Type B pancreatic cell (in vitro differentiated cells): Measurements from ENCODE around the gene CELSR1. TPM values are rescaled to one million over a fixed set of nuclear protein-coding genes. Genes with fewer than 3 reads are reported as not detected.

ENCODE experiments used
- DNase-seq: peaks from one replicate; pipeline ENCODE4 v3.0.0; 2021; ENCODE audit warnings: mixed read lengths; ENCODE audit not compliant: unreplicated experiment; ENCODE audit errors: extremely low spot score
- H3K27ac Mint-ChIP-seq: 2 replicates; pipeline ENCODE4 v1.8.0; 2021; ENCODE audit warnings: mild to moderate bottlenecking, mixed read lengths
- H3K27me3 Mint-ChIP-seq: 2 replicates; pipeline ENCODE4 v1.8.0; 2021; ENCODE audit warnings: mixed read lengths
- H3K36me3 Mint-ChIP-seq: 2 replicates; pipeline ENCODE4 v1.8.0; 2021; ENCODE audit warnings: mixed read lengths
- H3K4me1 Mint-ChIP-seq: one replicate; pipeline ENCODE4 v1.8.0; 2021; ENCODE audit warnings: mixed read lengths; ENCODE audit not compliant: unreplicated experiment
- H3K4me3 Mint-ChIP-seq: 2 replicates; pipeline ENCODE4 v1.8.0; 2021; ENCODE audit warnings: mild to moderate bottlenecking, mixed read lengths
- H3K9me3 Mint-ChIP-seq: 2 replicates; pipeline ENCODE4 v1.8.0; 2021; ENCODE audit warnings: mixed read lengths
- total RNA-seq: library from RNA; stranded (reverse); gene quantifications from 2 replicates; pipeline ENCODE4 v1.2.1, GENCODE V29; 2021; ENCODE audit warnings: low replicate concordance
- TF ChIP-seq, protein P1 (sequence below): fragments of 200-600 bp; sonication (generic); conservative IDR thresholded peaks from 2 replicates; pipeline ENCODE4 v1.5.0; 2021; ENCODE audit warnings: antibody characterized with exemption, mild to moderate bottlenecking

Gene CELSR1
- total RNA-seq, 1 donor from 2014 or later = 27.8 TPM

DNA sequence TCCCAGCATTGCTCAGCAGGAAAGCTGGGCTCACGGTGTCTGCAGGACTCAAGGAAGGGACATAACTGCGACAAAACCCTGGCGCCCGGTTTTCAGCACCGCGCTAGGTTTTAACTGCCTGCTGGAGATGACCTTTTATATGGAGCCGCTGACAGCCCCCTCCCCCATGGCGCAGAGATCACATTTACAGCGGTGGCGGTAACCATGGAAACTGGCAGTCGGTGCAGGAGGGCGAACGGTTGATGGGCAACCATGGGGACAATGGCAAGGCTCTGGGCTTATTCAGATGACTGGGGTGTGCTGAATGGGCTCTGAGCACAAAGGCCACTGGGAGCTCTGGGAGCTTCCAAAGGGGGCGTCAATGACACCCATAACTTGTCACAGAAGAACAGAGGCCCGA, 37.2 kb downstream of the CELSR1 start:
- no peaks in the 10 kb centered on the region for H3K36me3 Mint-ChIP-seq
- H3K27me3 Mint-ChIP-seq = no peaks in the 10 kb centered on the region
- no peak for DNase-seq
- TF ChIP-seq, protein P1, sequence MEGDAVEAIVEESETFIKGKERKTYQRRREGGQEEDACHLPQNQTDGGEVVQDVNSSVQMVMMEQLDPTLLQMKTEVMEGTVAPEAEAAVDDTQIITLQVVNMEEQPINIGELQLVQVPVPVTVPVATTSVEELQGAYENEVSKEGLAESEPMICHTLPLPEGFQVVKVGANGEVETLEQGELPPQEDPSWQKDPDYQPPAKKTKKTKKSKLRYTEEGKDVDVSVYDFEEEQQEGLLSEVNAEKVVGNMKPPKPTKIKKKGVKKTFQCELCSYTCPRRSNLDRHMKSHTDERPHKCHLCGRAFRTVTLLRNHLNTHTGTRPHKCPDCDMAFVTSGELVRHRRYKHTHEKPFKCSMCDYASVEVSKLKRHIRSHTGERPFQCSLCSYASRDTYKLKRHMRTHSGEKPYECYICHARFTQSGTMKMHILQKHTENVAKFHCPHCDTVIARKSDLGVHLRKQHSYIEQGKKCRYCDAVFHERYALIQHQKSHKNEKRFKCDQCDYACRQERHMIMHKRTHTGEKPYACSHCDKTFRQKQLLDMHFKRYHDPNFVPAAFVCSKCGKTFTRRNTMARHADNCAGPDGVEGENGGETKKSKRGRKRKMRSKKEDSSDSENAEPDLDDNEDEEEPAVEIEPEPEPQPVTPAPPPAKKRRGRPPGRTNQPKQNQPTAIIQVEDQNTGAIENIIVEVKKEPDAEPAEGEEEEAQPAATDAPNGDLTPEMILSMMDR = no peak
- no peak overlapping the region for H3K4me3 Mint-ChIP-seq
- peaks cover 30% of the 10 kb centered on the region for H3K4me1 Mint-ChIP-seq
- no peaks in the 10 kb centered on the region for H3K9me3 Mint-ChIP-seq
- H3K27ac Mint-ChIP-seq = no peak overlapping the region

DNA sequence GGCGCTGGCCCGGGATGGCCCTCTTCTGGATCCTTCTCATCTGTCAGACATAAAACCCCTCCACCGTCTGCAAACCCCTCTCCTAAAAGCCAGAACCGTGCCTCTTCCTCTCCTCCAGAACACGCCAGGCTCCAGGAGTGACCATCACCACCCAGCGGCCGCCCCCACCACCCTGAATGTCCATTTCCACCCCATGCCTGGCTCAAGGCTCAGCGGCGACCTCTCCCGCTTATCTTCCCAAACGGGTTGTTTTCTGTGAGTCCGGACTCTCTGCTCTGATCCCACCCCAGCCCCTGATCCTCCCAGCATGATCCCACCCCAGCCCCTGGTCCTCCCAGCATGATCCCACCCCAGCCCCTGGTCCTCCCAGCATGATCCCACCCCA, 37.6 kb downstream of the CELSR1 start:
- no peak for DNase-seq
- no peaks in the 10 kb centered on the region for H3K36me3 Mint-ChIP-seq
- H3K4me1 Mint-ChIP-seq = peaks cover 30% of the 10 kb centered on the region
- no peaks in the 10 kb centered on the region for H3K27me3 Mint-ChIP-seq
- TF ChIP-seq, protein P1 = no peak
- no peak overlapping the region for H3K27ac Mint-ChIP-seq
- H3K4me3 Mint-ChIP-seq = peak overlapping the region; percentile 47
- no peaks in the 10 kb centered on the region for H3K9me3 Mint-ChIP-seq

DNA sequence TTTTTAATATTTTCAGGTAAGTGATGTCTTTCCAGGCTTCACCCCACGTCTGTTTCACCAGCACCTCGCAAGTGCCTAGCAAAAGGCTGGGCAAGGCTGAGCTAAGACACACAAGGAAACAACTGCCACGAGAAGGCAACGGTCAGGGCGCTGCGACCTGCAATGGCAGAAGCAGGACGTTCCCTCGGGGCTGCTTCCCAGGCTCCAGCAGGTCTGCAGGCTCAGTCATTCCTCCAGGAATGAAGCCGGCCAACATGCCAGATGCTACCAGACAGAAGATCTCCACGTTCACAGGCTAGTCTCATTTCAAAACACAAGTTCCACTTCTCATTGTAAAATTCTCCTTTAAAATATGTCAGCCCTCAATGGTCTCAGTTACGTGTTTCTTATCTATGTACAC, 45.5 kb downstream of the CELSR1 start:
- Mint-ChIP-seq H3K9me3 (no peaks in the 10 kb centered on the region), H3K27me3 (no peaks in the 10 kb centered on the region), H3K4me1 (peaks cover 7% of the 10 kb centered on the region), H3K4me3 (no peak overlapping the region), H3K36me3 (peaks cover 6% of the 10 kb centered on the region), H3K27ac (peak overlapping the region; percentile 62)
- TF ChIP-seq, protein P1 = no peak
- DNase-seq = no peak

DNA sequence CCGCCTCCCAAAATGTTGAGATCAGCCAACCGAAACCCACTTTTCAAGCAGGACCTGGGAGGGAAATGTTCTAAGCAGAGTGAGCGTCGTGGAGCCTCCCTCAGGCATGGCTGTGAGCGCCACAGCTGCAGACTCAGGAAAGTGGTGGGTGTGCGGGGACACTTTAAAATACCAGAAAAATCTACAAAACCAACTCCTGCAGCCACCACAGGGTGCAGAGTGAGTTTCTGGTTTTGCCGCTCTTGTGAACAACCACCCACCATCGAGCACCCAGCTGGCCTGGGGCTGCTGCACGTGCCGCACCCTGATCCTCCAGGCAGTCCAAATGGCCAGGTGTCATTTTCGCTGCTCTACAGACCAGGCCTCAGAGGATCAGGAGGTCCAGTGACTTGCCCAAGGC, 46.9 kb downstream of the CELSR1 start:
- Mint-ChIP-seq H3K4me3 (no peak overlapping the region), H3K4me1 (peaks cover 10% of the 10 kb centered on the region), H3K27ac (no peak overlapping the region), H3K36me3 (peaks cover 6% of the 10 kb centered on the region), H3K27me3 (no peaks in the 10 kb centered on the region), H3K9me3 (no peaks in the 10 kb centered on the region)
- TF ChIP-seq, protein P1 = no peak
- no peak for DNase-seq

DNA sequence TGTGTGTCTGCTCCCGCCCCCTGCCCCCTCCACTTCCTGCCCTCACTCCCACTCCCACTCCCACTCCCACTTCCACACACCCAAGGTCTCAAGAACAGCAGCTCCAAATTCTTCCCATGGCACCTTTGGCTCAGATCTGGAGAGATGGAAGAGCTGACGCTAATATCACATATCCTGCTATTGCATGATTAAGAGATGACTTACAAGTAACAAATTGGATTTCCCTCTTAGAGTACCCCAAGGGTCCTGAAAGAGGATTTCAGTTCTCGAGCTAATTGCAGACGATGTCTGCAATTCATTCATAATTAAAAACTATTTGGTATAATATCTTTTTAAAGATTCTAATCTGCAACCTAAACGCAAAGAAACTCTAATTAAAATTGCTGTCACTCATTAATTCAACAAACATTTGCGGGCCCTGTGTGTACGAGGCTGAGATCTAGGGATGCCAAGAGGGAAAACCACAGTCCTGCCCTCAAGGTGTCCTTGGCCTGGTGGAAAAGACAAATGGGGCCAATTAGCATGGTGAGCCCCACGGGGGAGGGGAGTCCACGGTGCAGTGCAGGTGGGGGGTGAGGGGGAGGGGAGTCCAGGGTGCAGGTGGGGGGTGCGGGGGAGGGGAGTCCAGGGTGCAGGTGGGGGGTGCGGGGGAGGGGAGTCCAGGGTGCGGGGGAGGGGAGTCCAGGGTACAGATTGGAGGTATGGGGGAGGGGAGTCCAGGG, 50.3 kb downstream of the CELSR1 start:
- Mint-ChIP-seq H3K36me3 (peaks cover 3% of the 10 kb centered on the region), H3K4me1 (peaks cover 26% of the 10 kb centered on the region), H3K9me3 (peaks cover 5% of the 10 kb centered on the region), H3K27me3 (peaks cover 3% of the 10 kb centered on the region), H3K27ac (peak overlapping the region; percentile 9), H3K4me3 (no peak overlapping the region)
- TF ChIP-seq, protein P1 = no peak
- DNase-seq = no peak
